ENCODE data around the gene PRLH.
"Not testable (repeated sequence)": the region's sequence is repeated elsewhere in the genome, so short reads cannot be mapped to it uniquely, and the experiment has no call there.

The PRLH gene

GRCh38 chr2:237583385-237584295 lies 17.3 kb downstream of the PRLH start:
- no peak for DNase-seq

DNA sequence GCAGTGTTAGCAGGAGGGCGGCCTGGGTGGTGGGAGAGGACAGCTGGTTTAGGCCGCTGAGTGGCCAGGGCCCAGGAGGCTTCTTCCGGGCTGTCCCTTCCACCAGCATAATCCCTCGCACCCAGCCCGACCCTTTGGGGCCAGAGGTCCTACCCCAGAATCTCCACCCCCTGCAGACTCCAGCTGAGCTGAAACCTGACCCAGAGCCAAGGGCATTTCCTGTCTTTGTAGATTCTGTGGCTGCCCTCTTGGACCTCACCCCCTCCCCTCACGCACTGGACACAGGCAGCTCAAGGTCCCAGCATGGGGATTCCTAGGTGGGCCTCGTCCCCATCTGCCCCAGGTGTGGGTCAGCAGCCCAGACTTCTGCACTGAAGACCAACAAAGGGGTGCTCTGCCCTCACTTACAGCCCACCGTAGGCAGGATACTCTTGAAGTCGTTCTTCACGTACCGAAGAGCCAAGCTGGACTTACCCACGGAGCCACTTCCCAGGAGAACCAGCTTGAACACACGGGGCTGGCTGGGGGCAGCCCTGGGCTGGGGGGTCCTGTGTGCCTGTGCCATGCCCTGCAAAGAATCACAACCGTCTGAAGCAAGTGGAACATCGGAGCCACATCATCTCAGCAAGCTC lies 19.3 kb downstream of the PRLH start:
- no peak for DNase-seq

DNA sequence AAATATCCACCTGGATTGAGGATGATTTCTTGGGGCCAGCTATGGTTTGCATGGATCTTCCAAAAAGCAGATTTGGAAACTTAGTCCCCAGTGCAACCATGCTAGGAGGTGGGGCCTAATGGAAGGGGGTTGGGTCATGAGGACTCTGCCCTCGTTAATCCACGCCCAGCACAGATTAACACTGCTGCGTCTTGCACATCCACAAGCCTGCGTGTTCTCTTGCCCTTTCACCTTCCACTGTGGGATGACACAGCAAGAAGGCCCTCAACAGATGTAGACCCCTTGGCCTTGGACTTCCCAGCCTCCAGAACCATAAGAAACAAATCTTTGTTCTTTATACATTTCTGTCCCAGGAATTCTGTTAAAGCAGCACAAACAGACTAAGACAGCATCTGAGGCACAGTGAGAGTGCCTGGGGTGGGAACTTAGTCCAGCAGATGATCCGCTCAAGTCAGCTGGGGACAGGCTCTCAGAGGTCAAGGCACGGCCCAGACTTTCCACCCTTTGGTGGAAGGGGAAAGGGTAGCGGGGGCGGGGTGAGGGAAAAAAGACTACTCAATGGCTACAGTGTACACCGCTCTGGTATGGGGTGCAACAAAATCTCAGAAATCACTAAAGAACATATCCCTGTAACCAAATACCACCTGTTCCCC lies 21.8 kb downstream of the PRLH start:
- no peak for DNase-seq

- no peak for DNase-seq
These were observed 24.1 kb downstream of the PRLH start, which contains the start of gene RAB17 for GRCh38 chr2:237590272-237591140. RAB17 (minus strand) TSS chr2:237590734; CDS start chr2:237586154, 4,580 bp downstream.

GRCh38 chr2:237591141-237591881 lies 24.9 kb downstream of the PRLH start:
- DNase-seq = no peak

DNA sequence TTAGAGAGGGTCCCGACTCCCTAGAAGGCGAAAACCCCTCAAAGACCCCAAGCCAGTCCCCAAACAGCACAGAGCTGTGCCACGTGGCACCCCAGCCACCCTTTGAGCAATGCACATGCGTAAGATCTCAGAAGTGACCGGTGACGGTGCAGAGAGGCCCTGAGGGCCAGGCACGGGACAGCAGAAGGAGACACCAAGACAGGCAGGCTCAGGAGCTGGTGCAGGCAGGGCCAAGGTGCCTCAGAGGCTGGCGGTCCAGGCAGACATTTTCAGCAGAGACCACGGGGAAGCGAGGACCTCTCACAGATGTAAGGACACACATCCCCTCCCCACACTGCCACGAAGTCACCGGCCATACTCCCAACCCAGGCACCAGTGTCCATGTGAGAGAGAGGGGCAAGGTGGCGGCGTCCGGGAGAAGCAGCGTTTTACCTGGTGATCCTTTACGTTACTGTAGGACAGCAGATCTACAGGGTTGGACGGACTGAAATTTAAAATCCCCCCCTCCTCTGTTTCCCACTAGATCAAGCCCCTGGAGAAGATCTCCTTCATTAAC lies 26.1 kb downstream of the PRLH start:
- DNase-seq = no peak

DNA sequence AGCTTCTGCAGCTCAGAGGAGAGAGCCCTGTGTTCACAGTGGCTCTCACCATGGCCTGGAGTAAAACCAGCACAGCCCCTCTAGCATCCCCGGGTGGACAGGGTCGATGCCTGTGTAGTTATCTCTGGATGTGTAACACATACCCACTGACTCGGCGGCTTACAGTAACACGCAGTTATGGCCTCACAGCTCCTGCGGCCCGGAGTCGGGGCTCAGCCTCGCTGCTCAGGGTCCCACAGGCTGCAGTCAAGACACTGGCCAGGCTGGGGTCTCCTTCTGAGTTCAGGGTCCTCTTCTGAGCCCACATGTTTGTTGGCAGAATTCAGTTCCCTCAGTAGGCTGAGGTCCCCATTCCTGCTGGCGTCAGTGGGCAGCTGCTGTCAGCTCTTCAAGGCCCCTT lies 26.7 kb downstream of the PRLH start:
- no peak for DNase-seq

DNA sequence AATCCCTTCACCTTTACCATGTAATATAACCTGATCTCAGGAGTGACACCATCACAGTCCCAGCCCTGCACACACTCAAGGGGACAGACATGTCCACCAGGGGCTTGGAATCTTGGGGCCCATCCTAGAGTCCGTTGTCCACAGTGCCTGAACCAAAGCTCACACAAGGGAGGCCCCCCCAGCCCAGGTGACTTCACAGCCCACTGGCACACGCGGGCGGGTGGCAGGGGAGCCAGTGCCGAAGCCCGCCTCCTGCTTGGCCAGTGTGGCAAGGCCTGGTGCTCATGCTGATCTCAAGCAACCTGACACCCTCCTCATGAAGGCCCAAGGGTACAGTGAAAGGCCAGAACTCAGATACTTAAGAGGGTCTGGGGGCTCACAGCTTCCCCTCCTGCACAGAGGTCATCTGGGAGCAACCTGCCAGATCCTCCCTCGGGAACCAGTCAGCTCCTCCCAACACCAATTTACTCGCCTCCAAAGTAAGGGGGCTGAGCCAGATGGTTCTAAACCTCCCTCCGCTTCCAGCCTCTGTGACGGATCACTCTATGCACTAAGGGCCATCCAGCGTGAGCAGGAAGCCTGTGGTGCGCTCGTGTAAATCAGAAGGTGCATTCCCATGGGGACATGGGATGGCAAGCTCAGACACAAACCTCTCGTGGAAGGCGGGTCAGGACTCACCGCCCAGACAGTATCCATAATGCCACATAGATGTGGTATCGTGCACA lies 27.4 kb downstream of the PRLH start:
- no peak for DNase-seq

DNA sequence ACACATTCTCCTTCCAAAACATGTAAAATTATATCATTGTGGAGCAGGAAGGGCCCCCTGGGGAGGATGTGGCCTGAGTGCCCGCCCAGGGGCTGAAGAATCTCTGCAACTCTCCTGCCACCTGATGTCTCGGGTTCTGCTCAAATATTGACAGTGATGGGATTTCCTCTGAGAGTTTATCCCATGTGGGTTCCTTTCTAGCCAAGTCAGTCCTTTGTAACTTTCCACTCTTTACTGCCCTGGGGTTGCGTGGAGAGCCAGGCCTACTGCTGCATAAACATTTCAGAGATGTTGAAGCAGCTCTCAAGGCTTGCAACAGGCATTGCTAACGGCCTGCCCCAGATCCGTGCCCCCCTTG lies 28.1 kb downstream of the PRLH start:
- DNase-seq = no peak

GRCh38 chr2:237595829-237596519 lies 29.6 kb downstream of the PRLH start:
- not testable (repeated sequence) for DNase-seq

- DNase-seq = no peak
These were observed 30.3 kb downstream of the PRLH start for GRCh38 chr2:237596520-237597195.

DNA sequence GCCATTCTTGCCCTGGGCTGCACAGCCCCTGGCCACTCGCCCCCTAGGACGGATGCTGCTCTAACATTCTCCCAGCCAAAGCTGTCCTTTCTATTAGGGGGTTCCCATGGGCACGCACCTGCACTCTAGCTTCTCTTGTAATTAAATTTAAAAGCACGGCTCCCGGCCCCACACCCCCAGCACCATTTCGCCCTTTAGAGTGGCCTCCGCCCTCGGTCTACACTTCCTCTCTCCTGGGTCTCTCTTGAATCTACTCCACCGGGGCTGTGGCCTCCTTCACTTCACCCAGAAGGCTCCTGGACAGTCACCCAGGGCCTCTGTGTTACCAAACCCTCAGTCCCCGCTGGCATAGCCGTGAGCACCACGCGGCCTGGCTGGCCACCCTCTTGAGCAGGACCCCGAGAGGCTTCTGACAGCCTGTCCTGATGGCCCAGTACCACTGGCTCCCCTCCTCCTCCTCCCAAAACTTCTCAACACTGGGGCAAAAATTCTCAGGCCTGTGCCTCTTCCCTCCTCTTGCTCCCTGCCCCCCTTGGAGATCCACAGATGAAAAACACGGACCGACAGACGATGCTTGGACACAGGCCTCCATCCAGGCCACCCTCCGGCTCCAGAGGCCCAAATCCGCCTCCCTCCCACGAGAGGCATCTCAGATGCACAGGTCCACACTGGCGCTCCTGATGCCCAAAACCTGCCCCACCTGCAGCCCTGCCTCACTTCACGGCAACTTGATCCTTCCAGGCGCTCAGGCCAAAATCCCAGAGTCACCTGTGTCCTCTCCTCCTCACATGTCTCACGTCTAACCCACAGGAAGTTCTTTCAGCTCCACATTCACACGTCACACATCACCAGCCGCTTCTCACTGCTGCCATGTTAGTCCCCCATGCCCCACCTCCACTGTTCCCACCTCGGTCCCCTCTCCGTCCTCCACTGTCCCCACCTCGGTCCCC lies 31.1 kb downstream of the PRLH start:
- DNase-seq = no peak

- no peak for DNase-seq
These were observed 32.3 kb downstream of the PRLH start for GRCh38 chr2:237598468-237599208.

DNA sequence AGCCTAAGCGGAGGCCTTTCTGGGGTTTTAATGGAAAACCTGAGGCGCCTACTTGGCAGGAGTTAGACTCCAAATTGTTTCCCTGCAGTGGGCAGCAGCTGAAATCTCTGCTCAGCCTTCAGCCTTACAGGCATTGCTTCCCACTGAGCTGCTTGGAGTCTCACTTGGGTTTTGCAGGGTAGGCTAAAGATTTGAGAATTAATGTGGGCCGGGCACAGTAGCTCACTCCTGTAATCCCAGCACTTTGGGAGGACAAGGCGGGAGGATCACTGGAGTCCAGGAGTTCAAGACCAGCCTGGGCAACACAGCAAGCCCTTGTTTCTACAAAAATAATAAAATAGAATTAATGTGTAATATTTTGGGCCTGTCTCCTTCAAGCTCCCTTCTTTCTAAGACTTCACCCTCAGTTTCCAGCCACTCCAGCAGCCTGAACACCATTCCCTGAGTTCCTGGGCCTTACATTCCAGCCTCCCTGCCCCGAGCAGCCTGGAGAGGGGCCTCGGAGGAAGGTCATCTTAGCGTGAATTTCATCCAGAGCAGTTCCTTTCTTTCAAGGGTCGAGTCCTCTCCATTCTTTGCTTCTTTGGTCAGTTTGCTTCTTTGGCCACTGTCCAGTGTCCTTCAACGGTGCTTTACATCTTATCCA lies 33.2 kb downstream of the PRLH start:
- no peak for DNase-seq

DNA sequence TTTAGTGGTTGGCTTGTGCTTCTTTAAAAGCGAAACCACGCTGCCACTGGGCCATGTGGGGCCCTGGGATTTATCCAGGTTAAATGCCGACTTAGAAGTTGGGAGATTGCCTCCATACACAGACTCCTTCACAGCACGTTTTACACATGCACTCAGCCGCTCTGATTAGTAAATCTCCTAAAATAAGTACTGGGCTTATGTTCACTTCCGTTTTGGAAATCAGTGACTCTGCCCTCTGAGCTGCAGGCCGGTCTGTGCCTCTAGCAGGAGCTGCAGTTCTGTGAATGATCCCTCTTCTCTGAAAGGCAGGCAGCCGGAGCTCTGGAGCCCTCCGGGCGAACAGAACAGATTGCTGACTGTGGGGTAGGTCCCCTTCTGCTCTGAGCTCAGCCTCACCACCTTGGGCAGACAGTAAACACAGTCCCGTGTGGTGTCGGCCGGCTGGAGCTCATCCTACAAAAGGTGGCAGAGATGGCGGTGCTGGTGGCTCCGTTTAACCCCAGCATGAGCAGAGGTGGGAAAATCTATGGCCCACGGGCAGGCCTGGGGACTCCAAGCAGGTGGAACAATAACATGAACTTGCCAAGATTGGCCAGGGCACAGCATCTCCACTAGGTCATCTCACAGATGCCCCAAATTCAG lies 34.0 kb downstream of the PRLH start:
- no peak for DNase-seq

DNA sequence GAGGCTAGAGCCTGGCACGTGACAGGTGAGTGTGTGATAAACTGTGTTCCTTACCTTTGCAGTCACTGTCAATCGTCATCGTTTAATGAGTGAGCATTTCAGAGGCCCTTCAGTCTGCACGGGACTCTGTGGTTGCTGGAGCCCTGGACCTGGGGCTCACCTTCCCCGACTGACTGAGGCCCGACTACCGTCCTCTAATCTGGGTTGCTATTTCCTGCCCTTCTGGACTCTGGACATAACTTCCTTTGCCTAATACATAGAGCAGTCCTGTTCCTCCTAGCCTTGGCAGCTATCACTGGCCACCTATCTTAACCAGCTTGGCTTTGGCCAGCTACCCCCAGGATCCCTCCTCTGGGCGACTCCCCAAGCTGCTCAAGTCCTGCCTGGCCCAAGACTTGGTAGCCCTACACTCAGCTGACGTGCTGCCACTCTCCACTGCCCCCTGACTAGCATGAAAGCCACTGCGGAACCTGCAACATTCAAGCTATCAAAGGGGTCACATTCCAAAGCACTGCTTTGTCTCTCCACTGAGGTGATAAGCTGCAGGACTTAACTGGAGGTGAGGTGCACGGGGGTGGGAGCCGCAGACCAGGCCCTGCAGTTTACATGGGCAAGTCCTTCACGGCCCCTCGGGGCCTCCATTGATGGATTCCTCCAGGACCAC lies 35.2 kb downstream of the PRLH start:
- DNase-seq = no peak
